Measurements from ENCODE around the gene MYO3A.
"Not testable (repeated sequence)": the region's sequence is repeated elsewhere in the genome, so short reads cannot be mapped to it uniquely, and the experiment has no call there.

Gene MYO3A

GRCh38 chr10:26081459-26081858 lies 147.4 kb downstream of the MYO3A start:
- no peak for DNase-seq (ENCODE audit: low spot score)

GRCh38 chr10:26085549-26085948 lies 151.5 kb downstream of the MYO3A start:
- no peak for DNase-seq (ENCODE audit: low spot score)

GRCh38 chr10:26087666-26088065 lies 153.6 kb downstream of the MYO3A start:
- no peak for DNase-seq (ENCODE audit: low spot score)

- no peak for DNase-seq (ENCODE audit: low spot score)
Measured at GRCh38 chr10:26090026-26090425, 156.0 kb downstream of the MYO3A start.

GRCh38 chr10:26090762-26091161 lies 156.7 kb downstream of the MYO3A start:
- no peak for DNase-seq (ENCODE audit: low spot score)

- DNase-seq (ENCODE audit: low spot score): no peak
Measured at GRCh38 chr10:26093229-26093628, 159.2 kb downstream of the MYO3A start.

GRCh38 chr10:26095781-26096180 lies 161.8 kb downstream of the MYO3A start:
- DNase-seq (ENCODE audit: low spot score): no peak

- DNase-seq (ENCODE audit: low spot score): not testable (repeated sequence)
Measured at GRCh38 chr10:26097549-26097948, 163.5 kb downstream of the MYO3A start.

- no peak for DNase-seq (ENCODE audit: low spot score)
Measured at GRCh38 chr10:26112532-26112931, 178.5 kb downstream of the MYO3A start.

- DNase-seq (ENCODE audit: low spot score): no peak
Measured at GRCh38 chr10:26138613-26139012, 204.6 kb downstream of the MYO3A start.

- no peak for DNase-seq (ENCODE audit: low spot score)
Measured at GRCh38 chr10:26156019-26156418, 222.0 kb downstream of the MYO3A start.

GRCh38 chr10:26157734-26158133 lies 223.7 kb downstream of the MYO3A start:
- DNase-seq (ENCODE audit: low spot score): no peak

GRCh38 chr10:26169466-26169865 lies 235.4 kb downstream of the MYO3A start:
- DNase-seq (ENCODE audit: low spot score): no peak

- no peak for DNase-seq (ENCODE audit: low spot score)
Measured at GRCh38 chr10:26172131-26172530, 238.1 kb downstream of the MYO3A start.

- no peak for DNase-seq (ENCODE audit: low spot score)
Measured at GRCh38 chr10:26173837-26174236, 239.8 kb downstream of the MYO3A start.

- DNase-seq (ENCODE audit: low spot score): no peak
Measured at GRCh38 chr10:26177341-26177740, 243.3 kb downstream of the MYO3A start.

- DNase-seq (ENCODE audit: low spot score): no peak
Measured at GRCh38 chr10:26194275-26194674, 260.2 kb downstream of the MYO3A start.

- DNase-seq (ENCODE audit: low spot score): no peak
Measured at GRCh38 chr10:26197248-26197647, 263.2 kb downstream of the MYO3A start.

GRCh38 chr10:26198119-26198518 lies 264.1 kb downstream of the MYO3A start:
- DNase-seq (ENCODE audit: low spot score): no peak

GRCh38 chr10:26199841-26200240 lies 265.8 kb downstream of the MYO3A start:
- DNase-seq (ENCODE audit: low spot score): no peak

- no peak for DNase-seq (ENCODE audit: low spot score)
Measured at GRCh38 chr10:26205223-26205622, 271.2 kb downstream of the MYO3A start.

- DNase-seq (ENCODE audit: low spot score): no peak
Measured at GRCh38 chr10:26211781-26212444, 277.9 kb downstream of the MYO3A start.

- DNase-seq (ENCODE audit: low spot score): no peak
Measured at GRCh38 chr10:26212511-26212910, 278.5 kb downstream of the MYO3A start.

GRCh38 chr10:26213157-26213800 lies 279.2 kb downstream of the MYO3A start:
- no peak for DNase-seq (ENCODE audit: low spot score)
